K562 (cell line): ENCODE data around the gene KAZN. TPM values are rescaled to one million over a fixed set of nuclear protein-coding genes. Genes with fewer than 3 reads are reported as not detected.

ENCODE experiments used
- ATF6 ChIP-seq: sonication (generic); formaldehyde crosslinking; IDR thresholded peaks from 2 replicates; pipeline ENCODE4 v1.4.0; 2020; ENCODE audit warnings: mild to moderate bottlenecking, missing genetic modification reagents
- BCOR ChIP-seq: fragments of 450-650 bp; IDR thresholded peaks from 2 replicates; pipeline ENCODE4 v1.6.1; 2016
- HIVEP1 ChIP-seq: fragments of 250-450 bp; sonication (Bioruptor Pico); IDR thresholded peaks from 2 replicates; pipeline ENCODE4 v1.4.0; 2020; ENCODE audit warnings: mild to moderate bottlenecking
- JUNB ChIP-seq: fragments of 450-650 bp; formaldehyde crosslinking; conservative IDR thresholded peaks from 2 replicates; pipeline ENCODE4 v1.4.0; 2020; ENCODE audit warnings: mild to moderate bottlenecking
- KLF10 ChIP-seq: fragments of 250-450 bp; sonication (Bioruptor Pico); IDR thresholded peaks from 2 replicates; pipeline ENCODE4 v1.6.1; 2021; ENCODE audit warnings: matching md5 sums
- MLLT1 ChIP-seq, 2 experiments: fragments of 450-650 bp; IDR thresholded peaks; 2 replicates each; pipeline ENCODE4 v1.6.1; 2016
- MTA1 ChIP-seq: fragments of 450-650 bp; IDR thresholded peaks from 2 replicates; pipeline ENCODE4 v1.6.1; 2017; ENCODE audit warnings: borderline replicate concordance
- PTBP1 ChIP-seq: fragments of 200-400 bp; formaldehyde crosslinking; IDR thresholded peaks from 2 replicates; pipeline ENCODE4 v1.6.1; 2017; ENCODE audit warnings: low read depth, low read length
- YBX1 ChIP-seq: fragments of 450-650 bp; IDR thresholded peaks from 2 replicates; pipeline ENCODE4 v1.7.1; 2016; ENCODE audit warnings: mild to moderate bottlenecking
- ZBTB2 ChIP-seq: fragments of 450-650 bp; IDR thresholded peaks from 2 replicates; pipeline ENCODE4 v1.6.1; 2016; ENCODE audit warnings: antibody characterized with exemption
- ZBTB7A ChIP-seq: IDR thresholded peaks from 2 replicates; pipeline ENCODE4 v1.6.1; 2011; ENCODE audit warnings: low read depth, mild to moderate bottlenecking, low read length, moderate library complexity, borderline replicate concordance; ENCODE audit not compliant: control insufficient read depth
- ZNF507 ChIP-seq: conservative IDR thresholded peaks from 2 replicates; pipeline ENCODE4 v1.6.1; 2017; ENCODE audit warnings: missing genetic modification characterization, missing compliant biosample characterization
- ZNF717 ChIP-seq: fragments of 250-450 bp; sonication (Bioruptor Pico); IDR thresholded peaks from 2 replicates; pipeline ENCODE4 v1.5.0; 2021
- ZSCAN29 ChIP-seq: fragments of 450-650 bp; IDR thresholded peaks from 2 replicates; pipeline ENCODE4 v1.6.1; 2017
- polyA plus RNA-seq, 8 experiments: library from polyadenylated mRNA; depleted of rRNA in 4 of 8; stranded (reverse) in 5 of 8; unstranded in 3 of 8; fragments of >200 nt; fragmentation: Nextera tagmentation in 2 of 8; fragmentation: Illumina TruSeq in 1 of 8; extraction: Ambion mirVana in 2 of 8; extraction: Trizol in 1 of 8; gene quantifications; 2 replicates each; pipeline versions ENCODE4 v1.2.1 to v1.2.3, GENCODE V29; 2011 to 2014; ENCODE audit warnings: inconsistent platforms in 1 of 8, missing spikeins in 1 of 8
- total RNA-seq, 7 experiments: library from RNA; depleted of rRNA in 6 of 7; stranded (reverse); fragments of >200 nt in 6 of 7; fragmentation: Illumina TruSeq in 2 of 7; extraction: Trizol in 2 of 7; gene quantifications; 2 replicates each; pipeline versions ENCODE4 v1.2.1 to v1.2.3, GENCODE V29; 2011 to 2021; ENCODE audit warnings: low replicate concordance in 1 of 7
- TF ChIP-seq, protein P1 (sequence below): fragments of 250-450 bp; sonication (Bioruptor Pico); IDR thresholded peaks from 2 replicates; pipeline ENCODE4 v1.5.0; 2021; ENCODE audit warnings: mild to moderate bottlenecking, moderate library complexity
- TF ChIP-seq, protein P2 (sequence below): fragments of 250-450 bp; sonication (Bioruptor Pico); IDR thresholded peaks from 2 replicates; pipeline ENCODE4 v1.4.0; 2020; ENCODE audit warnings: mild to moderate bottlenecking, moderate library complexity

The KAZN gene
- total and polyA plus RNA-seq, 9 of the 15 experiments (the other 6 are each of a cell fraction or from before 2014, with no cell fraction given), result 2.1 to 21.6 (median 5.4) TPM

DNA sequence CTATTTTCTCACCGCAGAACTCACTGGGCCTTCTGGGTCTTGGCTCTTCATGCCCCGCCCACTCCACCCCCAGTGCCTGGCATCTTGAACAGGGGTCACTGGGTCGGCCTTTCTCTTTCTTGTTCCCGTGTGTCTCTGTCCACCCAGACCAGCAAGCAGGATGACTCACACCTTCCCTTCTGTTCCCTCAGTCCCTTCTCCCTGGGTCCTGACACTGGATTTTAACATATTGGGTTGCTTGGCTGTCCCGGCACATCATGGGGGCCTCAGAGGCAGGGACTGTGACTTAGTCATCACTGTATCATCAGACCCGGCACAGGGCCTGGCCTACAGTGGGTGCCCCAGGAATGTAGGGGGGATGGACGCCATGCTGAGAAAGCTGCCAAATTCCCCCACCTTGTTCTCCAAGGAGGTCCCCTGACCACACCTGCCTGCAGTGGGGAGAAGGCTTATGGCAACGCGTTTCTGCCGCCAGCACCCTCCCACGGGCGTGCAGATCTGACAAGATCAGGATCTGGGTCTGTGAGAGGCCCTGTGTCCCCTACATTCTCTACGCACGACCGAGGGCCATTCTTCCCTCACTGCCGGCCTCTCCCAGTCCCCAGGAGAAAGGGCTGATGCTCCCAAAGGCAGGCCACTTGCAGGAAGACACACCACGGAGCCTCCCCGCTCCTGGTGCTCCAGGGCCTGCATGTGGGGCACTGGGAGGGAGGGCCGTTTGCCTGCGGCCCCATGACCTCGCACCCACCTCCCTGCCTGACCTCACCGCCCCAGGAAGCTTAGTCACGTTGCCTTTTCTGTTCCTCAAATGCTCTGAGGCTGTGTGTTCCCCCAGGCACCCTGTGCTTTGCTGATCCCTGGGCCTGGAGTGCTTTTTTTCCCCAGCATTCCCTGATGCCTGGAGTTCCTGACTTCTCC lies 397.9 kb downstream of the KAZN start (continued):
- TF ChIP-seq KLF10 (CRISPR knock-in tag) (no peak), HIVEP1 (CRISPR knock-in tag) (no peak), MTA1 (no peak), ZBTB2 (0 out of 2 replicates have a peak, but pooled peaks have one; percentile 29), BCOR (peak; percentile 97), JUNB (no peak), ZBTB7A (peak; percentile 51; the same call in 1 of the 2 replicates), YBX1 (no peak), PTBP1 (0 out of 2 replicates have a peak, but pooled peaks have one; percentile 50), ATF6 (no peak), MLLT1 (IDR thresholded peaks at IDR 0.05) (0 out of 4 replicates have a peak, but pooled peaks of 1 of the 2 experiments have one; percentile 15), ZNF507 (no peak), ZSCAN29 (no peak), ZNF717 (CRISPR knock-in tag) (no peak)
- TF ChIP-seq, protein P1, sequence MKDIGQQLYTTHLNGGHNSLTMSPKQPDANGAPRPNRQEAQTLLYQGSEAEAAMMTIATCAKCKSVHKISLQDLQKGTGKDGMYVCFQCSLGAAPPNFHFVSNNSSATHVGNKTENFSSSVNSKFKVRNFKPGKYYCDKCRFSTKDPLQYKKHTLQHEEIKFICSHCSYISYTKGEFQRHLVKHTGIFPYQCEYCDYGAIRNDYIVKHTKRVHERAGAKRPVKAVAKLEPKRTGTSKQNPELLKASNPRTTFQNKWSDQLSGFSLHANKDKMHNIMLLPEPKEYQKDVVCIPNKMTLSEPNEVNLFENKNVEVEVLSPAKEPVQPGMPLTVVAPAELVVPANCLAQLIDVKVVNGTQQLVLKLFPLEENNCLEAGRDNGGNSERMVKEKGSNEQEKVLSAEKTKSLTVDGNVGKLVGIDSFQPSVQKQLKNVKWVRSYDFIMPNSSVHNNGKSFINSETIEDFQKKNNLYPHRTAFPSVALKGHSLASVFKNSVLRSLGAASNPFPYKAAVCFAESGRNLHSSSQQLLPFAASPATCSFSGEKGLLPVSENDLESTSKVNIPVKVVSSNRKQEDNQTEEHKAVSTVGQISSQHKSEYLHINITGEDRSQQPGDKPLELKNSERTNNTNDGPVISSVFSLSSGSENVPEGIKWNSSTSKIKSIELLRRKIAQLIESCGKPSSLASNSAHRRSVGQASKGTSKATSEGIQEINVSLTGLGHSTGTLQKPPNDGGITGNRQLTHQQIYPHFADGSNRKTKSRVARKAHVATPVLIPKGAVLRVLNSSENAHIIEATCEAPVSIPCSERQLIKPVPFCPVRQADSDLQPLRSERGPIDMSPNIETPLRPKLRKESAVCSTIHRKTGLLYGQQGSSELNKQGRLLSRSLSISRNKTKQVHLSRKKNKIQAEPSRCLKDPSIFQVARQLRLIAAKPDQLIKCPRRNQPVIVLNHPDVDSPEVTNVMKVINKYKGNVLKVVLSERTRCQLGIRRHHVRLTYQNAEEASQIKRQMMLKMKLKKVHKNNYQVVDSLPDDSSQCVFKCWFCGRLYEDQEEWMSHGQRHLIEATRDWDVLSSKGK (CRISPR knock-in tag), result no peak
- TF ChIP-seq, protein P2, sequence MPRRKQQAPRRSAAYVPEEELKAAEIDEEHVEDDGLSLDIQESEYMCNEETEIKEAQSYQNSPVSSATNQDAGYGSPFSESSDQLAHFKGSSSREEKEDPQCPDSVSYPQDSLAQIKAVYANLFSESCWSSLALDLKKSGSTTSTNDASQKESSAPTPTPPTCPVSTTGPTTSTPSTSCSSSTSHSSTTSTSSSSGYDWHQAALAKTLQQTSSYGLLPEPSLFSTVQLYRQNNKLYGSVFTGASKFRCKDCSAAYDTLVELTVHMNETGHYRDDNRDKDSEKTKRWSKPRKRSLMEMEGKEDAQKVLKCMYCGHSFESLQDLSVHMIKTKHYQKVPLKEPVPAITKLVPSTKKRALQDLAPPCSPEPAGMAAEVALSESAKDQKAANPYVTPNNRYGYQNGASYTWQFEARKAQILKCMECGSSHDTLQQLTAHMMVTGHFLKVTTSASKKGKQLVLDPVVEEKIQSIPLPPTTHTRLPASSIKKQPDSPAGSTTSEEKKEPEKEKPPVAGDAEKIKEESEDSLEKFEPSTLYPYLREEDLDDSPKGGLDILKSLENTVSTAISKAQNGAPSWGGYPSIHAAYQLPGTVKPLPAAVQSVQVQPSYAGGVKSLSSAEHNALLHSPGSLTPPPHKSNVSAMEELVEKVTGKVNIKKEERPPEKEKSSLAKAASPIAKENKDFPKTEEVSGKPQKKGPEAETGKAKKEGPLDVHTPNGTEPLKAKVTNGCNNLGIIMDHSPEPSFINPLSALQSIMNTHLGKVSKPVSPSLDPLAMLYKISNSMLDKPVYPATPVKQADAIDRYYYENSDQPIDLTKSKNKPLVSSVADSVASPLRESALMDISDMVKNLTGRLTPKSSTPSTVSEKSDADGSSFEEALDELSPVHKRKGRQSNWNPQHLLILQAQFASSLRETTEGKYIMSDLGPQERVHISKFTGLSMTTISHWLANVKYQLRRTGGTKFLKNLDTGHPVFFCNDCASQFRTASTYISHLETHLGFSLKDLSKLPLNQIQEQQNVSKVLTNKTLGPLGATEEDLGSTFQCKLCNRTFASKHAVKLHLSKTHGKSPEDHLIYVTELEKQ, result no peak
